ENCODE data around the gene PHLPP1. TPM values are rescaled to one million over a fixed set of nuclear protein-coding genes. Genes with fewer than 3 reads are reported as not detected.

PHLPP1 gene
- total RNA-seq, 1 experiment from 2014 or later: 39.9 TPM

DNA sequence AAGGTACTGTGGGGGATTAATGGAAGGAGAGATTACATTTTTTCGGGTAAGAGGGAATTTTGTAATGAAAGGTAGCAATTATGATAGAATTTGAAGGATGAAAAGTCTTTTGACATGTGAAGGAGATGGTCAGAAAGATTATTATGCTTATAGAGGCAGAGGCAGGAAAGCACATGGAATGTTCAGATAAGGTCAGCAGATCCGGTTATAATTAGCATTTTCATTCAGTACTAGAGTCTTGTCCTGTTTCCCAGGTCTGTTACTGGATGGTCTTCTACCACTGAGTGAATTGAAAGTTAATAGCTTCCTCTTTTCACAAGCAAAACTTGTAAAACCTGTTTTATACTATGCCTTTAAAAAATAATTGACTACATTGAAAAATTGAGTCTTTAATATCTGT, 116.9 kb downstream of the PHLPP1 start:
- DNase-seq: no peak
- Histone ChIP-seq H3K79me2 (ENCODE audit: insufficient read depth, low read length) (peaks cover 28% of the 10 kb centered on the region; the same call in 1 of the 2 replicates), H3K23ac (ENCODE audit: insufficient read length, low read depth, low read length) (no peak overlapping the region), H3K27ac (ENCODE audit: insufficient read length, low read depth, low read length) (peak overlapping the region; percentile 75), H3K4me1 (ENCODE audit: insufficient read depth, low read length) (peaks cover 11% of the 10 kb centered on the region; the same call in 1 of the 2 replicates), H3K18ac (ENCODE audit: insufficient read length, low read depth, low read length) (no peak overlapping the region), H4K91ac (ENCODE audit: insufficient read length, low read depth, low read length) (no peak overlapping the region), H4K8ac (replicated peaks; ENCODE audit: insufficient read length, low read depth, low read length) (no peak overlapping the region), H2AK5ac (ENCODE audit: insufficient read length, low read length) (no peak overlapping the region), H3K4me2 (ENCODE audit: insufficient read depth, insufficient read length, low read length) (peak overlapping the region; percentile 3), H3K23me2 (ENCODE audit: insufficient read length, low read depth, low read length, poor library complexity, severe bottlenecking) (no peaks in the 10 kb centered on the region), H2BK12ac (ENCODE audit: insufficient read length, low read depth, low read length) (no peak overlapping the region), H3T11ph (ENCODE audit: low read length) (no peak overlapping the region), H3K9me3 (ENCODE audit: control insufficient read depth, low read depth, low read length) (no peaks in the 10 kb centered on the region), H3K56ac (ENCODE audit: insufficient read length, low read depth, low read length) (no peak overlapping the region), H2BK15ac (ENCODE audit: low read depth, low read length) (no peak overlapping the region), H3K79me1 (ENCODE audit: insufficient read depth, low read depth, low read length, poor library complexity, severe bottlenecking) (peaks cover 3% of the 10 kb centered on the region), H2BK20ac (ENCODE audit: low read depth, low read length, poor library complexity, severe bottlenecking) (no peak overlapping the region), H3K9ac (ENCODE audit: extremely low read depth, insufficient read length, low read length) (no peak overlapping the region), H2BK5ac (ENCODE audit: insufficient read length, low read length) (no peak overlapping the region), H3K27me3 (ENCODE audit: insufficient read depth, low read length) (no peaks in the 10 kb centered on the region), H2AFZ (ENCODE audit: low read length) (no peak overlapping the region), H4K20me1 (ENCODE audit: control insufficient read depth, insufficient read depth, insufficient read length) (no peaks in the 10 kb centered on the region), H3K4ac (ENCODE audit: low read depth, low read length) (no peak overlapping the region), H4K5ac (ENCODE audit: insufficient read length, low read depth, low read length) (no peak overlapping the region), H2BK120ac (ENCODE audit: low read depth, low read length, poor library complexity, severe bottlenecking) (no peak overlapping the region), H3K14ac (ENCODE audit: insufficient read depth, low read length) (no peak overlapping the region)
- Mint-ChIP-seq H3K36me3 (ENCODE audit: insufficient read depth in 1 of 3, low read depth in 3 of 3) (peaks cover 10 to 13% (median 12%) of the 10 kb centered on the region in 3 experiments), H3K4me3 (peak overlapping the region in 1 of 2 experiments; percentile 46; a peak in 3 of 5 replicates), H3K9me3 (no peaks in the 10 kb centered on the region), H3K4me1 (peaks cover 48 to 51% of the 10 kb centered on the region in 2 experiments), H3K27me3 (ENCODE audit: low read depth) (no peaks in the 10 kb centered on the region), H3K27ac (peak overlapping the region; percentile 66 to 97 (median 91))
- WGBS (ENCODE audit: extremely low coverage, insufficient read length, low lambda C conversion rate): 100% methylated on average over 1 of the region's 2 CpGs
- TF ChIP-seq, protein P1, sequence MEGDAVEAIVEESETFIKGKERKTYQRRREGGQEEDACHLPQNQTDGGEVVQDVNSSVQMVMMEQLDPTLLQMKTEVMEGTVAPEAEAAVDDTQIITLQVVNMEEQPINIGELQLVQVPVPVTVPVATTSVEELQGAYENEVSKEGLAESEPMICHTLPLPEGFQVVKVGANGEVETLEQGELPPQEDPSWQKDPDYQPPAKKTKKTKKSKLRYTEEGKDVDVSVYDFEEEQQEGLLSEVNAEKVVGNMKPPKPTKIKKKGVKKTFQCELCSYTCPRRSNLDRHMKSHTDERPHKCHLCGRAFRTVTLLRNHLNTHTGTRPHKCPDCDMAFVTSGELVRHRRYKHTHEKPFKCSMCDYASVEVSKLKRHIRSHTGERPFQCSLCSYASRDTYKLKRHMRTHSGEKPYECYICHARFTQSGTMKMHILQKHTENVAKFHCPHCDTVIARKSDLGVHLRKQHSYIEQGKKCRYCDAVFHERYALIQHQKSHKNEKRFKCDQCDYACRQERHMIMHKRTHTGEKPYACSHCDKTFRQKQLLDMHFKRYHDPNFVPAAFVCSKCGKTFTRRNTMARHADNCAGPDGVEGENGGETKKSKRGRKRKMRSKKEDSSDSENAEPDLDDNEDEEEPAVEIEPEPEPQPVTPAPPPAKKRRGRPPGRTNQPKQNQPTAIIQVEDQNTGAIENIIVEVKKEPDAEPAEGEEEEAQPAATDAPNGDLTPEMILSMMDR (conservative IDR thresholded peaks at IDR 0.05): no peak

Measured in H9 (cell line).